Activated CD8-positive, alpha-beta memory T cell treated with anti-CD3 and anti-CD28 coated beads for 24 hours (primary cell): Measurements from ENCODE around the gene CEBPA.
A peak's percentile ranks its signal among the peaks of the same experiment; 100 is the strongest.
"Not testable (repeated sequence)": the region's sequence is repeated elsewhere in the genome, so short reads cannot be mapped to it uniquely, and the experiment has no call there.

Source experiments
- DNase-seq: peaks from one replicate; pipeline ENCODE4 v3.0.0-alpha.2; 2020

CEBPA gene

DNA sequence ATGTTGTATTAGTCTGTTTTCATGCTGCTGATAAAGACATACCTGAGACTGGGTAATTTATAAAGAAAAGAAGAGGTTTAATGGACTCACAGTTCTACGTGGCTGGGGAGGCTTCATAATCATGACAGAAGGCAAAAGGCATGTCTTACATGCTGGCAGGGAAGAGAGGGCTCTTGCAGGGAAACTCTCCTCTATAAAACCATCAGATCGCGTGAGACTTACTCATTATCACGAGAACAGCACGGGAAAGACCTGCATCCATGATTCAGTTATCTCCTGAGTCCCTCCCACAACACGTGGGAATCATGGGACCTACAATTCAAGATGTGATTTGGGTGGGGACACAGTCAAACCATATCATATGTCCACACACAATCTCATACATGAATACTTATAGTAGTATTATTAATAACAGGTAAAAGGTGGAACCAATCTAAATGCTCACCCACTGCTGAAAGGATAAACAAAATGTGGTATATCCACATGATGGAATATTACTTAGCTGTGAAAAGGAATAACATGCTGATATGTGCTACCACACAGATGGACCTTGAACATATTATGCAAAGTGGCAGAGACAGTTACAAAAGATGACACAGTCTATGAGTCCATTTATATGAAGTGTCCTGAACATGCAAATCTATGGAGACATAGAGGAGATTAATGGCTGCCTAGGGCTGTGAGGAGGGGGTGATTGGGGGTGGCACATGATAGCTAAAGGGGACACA lies 20.9 kb upstream of the CEBPA start:
- DNase-seq, result no peak

DNA sequence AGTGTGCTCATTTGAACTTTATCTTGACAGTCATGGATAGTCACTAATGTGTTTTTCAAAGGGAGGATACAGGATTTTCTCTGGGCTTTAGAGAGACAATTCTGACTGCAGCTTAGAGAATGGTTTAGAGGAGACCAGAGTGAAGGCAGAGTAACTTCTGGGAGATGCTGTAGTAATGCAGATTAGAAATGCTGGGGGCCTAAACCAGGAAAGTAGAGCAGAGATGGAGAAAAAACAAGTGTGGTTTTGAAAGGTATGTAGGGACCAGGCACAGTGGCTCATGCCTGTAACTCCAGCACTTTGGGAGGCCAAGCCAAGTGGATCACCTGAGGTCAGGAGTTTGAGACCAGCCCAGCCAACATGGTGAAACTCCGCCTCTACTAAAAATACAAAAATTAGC lies 18.3 kb upstream of the CEBPA start:
- DNase-seq, result no peak

DNA sequence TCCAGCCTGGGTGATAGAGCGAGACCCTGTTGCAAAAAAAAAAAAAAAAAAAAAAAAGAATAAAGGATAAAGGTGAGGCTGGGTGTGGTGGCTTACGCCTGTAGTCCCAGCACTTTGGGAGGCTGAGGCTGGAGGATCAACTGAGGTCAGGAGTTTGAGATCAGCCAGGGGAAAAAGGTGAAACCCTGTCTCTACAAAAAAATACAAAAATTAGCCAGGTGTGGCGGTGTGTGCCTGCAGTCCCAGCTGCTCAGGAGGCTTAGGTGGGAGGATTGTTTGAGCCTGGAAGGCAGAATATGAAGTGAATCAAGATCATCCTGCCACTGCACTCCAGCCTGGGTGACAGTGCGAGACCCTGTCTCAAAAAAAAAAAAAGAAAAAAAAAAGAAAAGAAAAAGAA lies 15.7 kb upstream of the CEBPA start:
- not testable (repeated sequence) for DNase-seq

DNA sequence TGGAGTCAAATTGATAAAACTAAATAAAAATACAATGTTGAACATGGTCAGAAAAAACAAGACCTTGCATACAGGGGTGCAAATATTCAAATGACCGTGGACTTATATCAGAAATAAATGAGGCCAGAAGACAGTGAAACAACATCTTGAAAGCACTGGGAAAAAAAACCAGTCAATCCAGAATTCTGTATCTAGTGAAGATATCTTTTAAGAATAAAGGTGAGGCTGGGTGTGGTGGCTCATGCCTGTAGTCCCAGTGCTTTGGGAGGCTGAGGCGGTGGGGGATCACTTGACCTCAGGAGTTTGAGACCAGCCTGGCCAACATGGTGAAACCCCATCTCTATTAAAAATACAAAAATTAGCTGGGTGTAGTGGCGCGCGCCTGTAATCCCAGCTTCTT lies 15.2 kb upstream of the CEBPA start:
- no peak for DNase-seq

DNA sequence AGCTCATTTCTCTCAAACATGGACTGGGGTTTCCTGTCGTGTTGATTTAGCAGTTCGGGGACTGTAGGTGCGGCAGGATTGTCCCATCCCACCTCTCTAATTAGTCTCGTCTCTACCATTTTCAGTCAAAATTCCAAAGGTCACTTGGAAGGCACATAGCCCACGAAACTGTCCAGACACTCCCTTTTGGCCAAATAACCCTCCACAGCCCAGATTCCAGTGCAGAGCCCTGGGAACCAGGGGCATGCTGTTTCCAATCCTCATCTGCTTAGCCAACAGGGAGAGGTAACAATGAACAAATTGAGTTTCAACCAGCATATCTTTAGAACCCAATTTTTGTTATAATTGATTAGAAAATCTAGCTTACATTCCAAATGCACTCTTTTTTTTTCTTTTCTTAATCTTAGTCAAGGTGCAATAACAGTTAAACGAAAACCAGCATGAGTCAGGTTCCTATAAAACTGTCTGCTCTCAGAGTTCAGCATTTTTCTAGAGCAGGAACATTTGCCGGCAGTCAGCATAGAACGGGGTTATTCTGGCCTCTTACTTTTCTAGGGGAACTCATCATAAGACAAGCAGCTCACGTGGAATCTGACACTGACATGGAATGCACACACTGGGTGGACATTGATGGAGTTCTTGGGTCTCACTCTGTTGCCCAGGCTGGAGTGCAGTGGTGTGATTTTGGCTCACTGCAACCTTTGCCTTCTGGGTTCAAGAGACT lies 14.4 kb upstream of the CEBPA start:
- DNase-seq, result no peak

DNA sequence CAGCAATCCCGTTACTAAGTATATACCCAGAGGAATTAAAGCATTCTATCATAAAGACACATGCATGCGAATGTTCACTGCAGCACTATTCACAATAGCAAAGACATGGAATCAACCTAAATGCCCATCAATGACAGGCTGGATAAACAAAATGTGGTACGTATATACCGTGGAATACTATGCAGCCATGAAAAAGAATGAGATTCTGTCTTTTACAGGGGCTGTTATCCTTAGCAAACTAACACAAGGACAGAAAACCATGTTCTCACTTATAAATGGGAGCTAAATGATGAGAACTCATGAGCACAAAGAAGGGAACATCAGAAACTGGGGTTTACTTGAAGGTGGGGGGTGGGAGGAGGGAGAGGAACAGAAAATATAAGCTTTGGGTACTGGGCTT lies 10.5 kb upstream of the CEBPA start:
- not testable (repeated sequence) for DNase-seq

DNA sequence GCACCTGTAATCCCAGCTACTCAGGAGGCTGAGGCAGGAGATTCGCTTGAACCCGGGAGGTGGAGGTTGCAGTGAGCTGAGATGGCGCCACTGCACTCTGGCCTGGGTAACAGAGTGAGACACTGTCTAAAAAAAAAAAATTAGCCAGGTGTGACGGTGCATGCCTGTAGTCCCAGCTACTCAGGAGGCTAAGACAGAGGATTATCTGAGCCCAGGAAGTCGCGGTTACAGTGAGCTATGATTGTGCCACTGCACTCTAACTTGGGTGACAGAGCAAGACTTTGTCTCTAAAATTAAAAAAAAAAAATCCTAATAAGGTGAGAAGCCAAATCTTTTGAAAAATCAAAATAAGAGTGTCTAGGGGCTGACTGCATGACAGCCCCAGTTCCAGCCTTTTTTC lies 9.7 kb upstream of the CEBPA start:
- no peak for DNase-seq

DNA sequence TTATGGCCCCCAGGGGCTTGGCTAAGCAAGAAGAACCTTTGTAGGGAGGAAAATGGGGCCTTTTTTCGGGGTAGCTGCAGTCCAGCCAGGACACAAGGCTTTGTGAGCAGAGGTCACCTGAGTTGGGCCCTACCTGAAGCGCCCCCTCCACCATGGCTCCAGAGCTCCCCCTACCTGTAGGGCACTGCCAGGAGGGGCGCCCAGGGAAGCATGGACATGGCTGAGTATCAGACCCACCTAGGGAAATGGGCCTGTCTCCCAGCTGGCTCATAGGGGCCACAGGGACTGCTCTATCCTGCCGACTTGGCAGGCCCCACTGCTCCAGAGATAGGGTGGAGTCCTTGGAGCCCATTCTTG lies 9.0 kb upstream of the CEBPA start:
- no peak for DNase-seq

DNA sequence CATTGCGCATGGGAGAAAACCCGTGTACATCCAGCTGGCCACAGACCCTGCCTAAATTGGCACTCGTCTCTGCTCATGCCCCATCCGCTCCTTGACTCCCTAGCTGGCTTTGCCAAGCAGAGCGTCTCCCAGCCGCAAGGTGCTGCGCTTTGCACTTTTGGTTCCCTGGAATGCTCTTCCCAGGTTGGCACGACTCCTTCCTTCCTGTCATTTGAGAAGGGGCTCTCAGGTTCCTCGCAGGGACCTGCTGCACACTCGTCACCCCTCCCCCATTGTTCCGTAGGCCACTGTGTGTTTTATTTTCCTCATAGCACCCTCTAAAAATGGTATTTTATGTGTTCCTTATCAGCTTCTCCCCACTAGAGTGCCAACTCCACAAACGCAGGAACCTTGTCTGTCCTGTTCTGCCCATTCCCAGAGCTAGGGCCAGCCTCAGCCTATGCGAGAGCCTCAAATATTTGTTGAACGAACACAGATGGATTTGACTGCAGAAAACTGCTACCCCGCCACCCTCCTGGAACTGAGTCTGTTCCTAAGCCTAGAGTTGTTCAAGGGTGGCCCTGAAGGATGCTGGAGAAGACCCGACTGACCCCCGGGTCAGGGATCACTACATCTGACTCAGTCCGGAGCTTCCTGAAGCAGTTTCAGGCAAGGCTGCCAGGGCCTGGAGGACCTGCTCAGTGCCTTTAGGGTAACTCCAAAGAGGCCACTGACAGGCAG lies 8.4 kb upstream of the CEBPA start:
- DNase-seq, result peak; percentile 53

DNA sequence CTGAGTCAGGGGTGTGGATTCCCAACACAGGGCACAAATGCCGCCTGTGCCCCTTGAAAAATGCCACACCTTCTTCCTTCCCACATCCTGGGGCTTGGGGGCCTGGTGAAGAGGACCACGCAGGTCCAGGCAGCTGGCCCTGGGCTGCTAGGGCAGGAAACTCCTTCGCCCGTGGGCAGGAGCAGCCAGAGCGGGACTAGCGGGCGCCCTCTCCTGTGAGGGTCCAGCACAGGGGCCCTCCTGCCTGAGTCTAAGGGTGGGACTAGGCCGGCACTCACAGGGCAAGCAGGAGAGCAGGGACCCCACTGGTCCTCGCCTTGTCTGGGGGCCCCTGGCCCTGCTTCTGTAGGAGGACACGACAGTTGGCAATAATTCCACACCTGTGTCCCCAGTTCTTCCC lies 7.5 kb upstream of the CEBPA start:
- DNase-seq, result peak; percentile 42

DNA sequence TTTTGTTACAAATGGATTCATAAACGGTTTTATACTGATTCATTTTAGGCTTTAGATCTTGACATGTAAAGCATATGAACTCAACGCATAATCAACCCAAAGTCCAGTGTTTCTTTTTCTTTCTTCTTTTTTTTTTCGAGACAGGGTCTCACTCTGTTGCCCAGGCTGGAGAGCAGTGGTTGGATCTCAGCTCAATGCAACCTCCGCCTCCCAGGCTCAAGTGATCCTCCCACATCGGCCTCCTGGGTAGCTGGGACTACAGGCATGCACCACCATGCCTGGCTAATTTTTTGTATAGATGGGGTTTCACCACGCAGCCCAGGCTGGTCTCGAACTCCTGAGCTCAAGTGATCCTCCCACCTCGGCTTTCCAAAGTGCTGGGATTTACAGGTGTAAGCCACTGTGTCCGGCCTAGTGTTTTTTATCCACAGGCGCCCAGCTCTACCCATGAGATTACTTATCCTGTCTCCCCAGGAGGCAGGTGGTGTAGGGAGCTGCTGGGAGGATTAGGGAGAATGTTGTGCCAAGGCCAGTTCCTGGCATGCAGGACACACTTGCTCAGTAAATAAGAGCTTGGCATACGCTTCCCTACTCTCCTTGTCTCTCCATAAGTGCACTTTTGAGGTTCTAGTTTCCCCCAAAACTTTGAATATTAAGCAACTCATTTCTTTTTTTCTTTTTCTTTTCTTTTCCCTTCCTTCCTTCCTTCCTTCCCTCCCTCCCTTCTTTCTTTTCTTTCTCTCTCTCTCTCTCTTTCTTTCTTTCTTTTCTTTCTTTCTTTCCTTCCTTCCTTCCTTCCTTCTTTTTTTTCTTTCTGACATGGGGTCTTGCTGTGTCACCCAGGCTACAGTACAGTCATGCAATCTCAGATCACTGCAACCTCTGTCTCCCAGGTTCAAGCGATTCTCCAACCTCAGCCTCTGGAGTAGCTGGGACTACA lies 4.8 kb upstream of the CEBPA start:
- no peak for DNase-seq

DNA sequence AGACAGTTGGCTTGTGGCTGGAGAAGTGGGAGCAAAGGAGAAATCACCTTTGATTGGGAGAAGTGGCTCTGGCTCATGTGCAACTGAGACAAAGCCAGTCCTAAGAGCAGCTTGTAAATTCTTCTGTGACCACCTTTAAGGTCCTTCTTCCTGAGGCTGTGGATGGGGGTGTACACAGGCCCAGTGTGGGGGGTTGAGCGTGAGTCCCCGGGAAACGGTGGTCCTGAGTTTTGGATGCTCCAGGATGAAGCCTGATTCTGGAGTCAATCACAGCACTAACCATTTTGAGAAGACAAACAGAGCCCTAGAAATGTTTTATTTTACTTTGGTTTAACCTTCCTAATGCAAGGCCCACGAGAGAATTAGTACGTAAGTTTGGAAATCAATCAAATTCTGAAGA lies 3.9 kb upstream of the CEBPA start:
- DNase-seq, result no peak

DNA sequence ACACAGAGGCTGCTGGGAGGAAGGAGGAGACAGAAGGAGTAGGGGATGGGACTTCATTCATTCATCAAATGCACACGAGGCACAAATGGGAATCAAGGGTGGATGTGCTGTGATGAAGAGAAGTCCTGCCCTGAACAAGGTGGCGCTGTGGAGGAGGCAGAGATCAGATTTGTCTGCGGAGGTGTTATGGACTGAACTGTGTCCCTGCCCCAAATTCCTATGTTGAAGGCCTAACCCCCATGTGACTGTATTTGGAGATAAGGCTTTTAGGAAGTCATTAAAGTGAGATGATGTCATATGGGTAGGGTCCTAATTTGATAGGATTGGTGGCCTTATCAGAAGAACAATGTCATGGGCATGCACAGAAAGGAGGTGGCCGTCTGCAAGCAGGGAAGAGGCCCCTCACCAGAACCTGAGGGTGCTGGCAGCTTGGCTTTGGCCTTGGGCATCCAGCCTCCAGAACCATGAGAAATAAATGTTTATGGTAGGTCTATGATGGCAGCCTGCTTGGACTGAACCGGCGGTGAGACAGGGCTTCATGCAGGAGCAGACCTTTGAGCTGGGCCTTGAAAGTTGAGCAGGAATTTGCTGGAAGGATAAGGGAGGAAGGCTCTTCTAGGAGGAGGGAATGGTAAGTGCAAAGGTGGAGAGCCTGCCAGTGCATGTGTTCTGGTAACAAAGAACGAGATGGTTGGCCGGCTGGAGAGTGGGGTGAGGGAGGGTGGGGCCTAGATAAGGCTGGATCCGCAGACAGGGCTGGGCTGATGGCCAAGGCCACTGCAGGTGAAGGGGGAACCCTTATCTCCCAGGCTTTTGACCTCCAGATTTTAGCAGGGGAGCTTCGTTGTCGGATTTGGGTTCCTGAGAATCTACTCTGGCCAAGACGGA lies 2.7 kb upstream of the CEBPA start:
- DNase-seq, result peak; percentile 42

DNA sequence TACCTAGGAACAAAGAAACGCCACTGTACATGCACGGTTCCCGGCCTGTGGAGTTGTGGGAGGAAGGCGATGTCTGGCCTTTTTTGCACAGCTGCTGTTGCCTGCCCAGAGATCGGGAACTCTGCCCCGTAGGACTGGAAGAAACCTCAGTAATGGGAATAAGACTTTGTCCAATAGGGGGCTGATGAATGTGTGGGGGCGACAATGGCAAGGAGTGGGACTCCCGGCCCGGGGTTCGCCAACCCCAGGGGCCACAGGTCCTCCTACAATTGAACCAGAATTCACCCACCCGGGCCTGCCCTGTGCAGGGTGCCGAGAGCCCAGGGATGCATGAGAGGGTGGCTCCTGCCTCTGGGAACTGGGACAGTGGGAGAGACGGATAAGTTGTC lies 2.0 kb upstream of the CEBPA start:
- DNase-seq, result peak; percentile 52

DNA sequence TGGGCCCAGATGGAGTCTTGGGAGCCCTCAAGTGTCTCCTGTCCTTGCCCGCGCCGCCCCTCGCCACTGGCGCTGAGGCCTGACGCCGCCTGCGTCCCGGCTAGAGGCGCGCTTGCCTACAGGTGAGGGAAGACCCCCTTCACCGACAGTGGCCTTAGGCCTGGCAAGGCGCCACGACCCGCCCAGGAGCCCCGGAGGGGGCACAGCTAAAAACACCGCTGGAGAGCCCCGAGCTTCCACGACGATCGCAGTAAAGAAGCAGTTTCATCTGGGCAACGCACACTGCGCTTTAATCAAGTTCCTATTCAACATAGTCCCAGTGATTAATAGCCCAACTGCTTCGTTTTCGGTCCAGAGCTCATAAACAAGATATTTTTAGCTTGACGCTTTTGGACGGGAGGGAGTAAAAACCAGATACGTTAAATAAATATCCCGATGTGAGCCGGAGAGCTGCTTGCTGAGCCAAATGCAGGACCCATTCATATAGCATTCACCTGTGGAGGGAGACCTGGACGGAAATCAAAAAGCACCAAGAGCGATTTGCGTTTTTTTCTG lies 1.5 kb upstream of the CEBPA start:
- DNase-seq, result peak; percentile 63

DNA sequence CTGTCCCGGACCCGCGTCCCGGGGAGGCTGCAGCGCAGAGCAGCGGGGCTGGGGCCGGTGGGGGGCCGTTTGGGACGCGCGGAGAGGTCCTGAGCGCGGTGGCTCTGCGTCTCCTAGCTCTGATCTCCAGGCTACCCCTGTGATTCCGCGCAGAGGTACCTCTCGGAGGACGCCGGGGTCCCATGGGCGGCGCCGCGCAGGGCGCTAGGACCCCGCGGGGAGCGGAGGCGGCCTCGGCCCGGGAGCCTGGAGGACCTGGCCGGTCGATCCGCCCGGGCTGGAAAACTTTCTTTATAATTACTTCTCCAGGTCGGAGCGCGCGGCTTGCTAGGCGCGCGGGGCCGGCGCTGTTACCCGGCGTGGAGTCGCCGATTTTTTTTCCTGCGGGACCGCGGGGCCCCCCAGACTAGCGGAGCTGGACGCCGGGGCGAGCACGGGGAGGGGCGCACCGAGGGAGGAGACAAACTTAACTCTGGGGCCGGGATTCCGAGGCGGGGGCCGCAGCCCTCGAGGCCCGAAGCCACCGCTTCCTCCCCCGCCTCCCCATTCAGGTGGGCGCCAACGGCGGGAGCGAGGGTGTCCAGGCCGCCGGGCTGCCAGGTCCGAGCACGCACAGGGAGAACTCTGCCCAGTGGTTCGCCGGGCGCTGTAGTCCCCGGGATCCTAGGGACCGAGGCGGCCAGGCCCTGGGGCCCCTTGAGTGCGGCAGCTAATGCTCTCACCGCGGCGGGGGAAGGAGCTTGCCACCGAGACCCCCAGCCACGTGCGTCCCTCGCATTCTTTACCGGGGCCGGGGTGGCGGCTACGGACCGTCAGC lies 848 bp upstream of the CEBPA start:
- DNase-seq, result no peak

DNA sequence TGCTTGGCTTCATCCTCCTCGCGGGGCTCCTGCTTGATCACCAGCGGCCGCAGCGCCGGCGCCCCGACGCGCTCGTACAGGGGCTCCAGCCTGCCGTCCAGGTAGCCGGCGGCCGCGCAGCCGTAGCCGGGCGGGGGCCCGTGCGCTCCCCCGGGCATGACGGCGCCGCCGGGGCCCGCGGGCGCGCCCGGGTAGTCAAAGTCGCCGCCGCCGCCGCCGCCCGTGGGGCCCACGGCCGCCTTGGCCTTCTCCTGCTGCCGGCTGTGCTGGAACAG lies 497 bp downstream of the CEBPA start:
- DNase-seq, result no peak

DNA sequence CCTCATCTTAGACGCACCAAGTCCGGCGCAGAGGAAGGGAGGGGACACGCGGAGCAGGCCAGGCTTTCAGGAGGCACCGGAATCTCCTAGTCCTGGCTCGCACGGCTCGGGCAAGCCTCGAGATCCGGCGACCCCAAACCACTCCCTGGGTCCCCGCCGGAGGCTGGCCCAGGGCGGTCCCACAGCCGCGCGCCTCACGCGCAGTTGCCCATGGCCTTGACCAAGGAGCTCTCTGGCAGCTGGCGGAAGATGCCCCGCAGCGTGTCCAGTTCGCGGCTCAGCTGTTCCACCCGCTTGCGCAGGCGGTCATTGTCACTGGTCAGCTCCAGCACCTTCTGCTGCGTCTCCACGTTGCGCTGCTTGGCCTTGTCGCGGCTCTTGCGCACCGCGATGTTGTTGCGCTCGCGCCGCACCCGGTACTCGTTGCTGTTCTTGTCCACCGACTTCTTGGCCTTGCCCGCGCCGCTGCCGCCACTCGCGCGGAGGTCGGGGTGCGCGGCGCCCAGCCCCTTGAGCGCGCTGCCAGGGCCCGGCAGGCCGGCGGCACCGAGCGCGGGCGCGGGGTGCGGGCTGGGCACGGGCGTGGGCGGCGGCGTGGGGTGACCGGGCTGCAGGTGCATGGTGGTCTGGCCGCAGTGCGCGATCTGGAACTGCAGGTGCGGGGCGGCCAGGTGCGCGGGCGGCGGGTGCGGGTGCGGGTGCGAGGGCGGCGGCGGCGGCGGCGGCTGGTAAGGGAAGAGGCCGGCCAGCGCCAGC lies 1.0 kb downstream of the CEBPA start:
- peak; percentile 62 for DNase-seq

DNA sequence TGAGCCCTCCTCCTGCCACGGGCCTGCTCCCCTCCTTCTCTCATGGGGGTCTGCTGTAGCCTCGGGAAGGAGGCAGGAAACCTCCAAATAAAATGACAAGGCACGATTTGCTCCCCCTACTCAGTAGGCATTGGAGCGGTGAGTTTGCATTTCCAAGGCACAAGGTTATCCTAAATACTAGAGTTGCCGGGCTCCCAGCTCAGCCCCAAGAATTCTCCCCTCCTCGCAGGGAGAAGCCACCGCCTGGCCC lies 1.5 kb downstream of the CEBPA start:
- DNase-seq, result no peak
